Measurements from ENCODE around the gene STXBP6. TPM values are rescaled to one million over a fixed set of nuclear protein-coding genes. Genes with fewer than 3 reads are reported as not detected.
A peak's percentile ranks its signal among the peaks of the same experiment; 100 is the strongest.

The STXBP6 gene
- total RNA-seq, 1 donor from 2014 or later: 27.1 TPM

DNA sequence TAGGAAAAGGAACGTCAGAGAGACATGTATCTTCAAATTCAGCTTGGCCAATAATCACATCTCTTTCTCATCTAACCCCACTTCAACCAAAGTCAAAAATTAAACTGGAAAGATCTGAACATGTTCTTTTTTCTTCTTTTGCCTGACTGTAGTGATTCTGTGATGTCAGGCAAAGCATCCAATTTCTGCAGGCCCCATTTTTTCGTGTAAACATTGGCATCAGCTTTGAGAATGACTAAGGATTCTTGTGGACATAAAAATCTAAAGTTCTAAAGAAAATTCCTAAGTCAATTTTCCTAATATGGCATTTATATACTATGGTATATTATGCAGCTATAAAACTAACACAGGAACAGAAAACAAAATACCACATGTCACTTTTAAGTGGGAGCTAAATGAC, 89.1 kb downstream of the STXBP6 start:
- H3K9ac ChIP-seq (ENCODE audit: low read length): no peak overlapping the region
- Mint-ChIP-seq H3K9me3 (ENCODE audit: unreplicated experiment) (no peaks in the 10 kb centered on the region), H3K4me3 (ENCODE audit: unreplicated experiment) (no peak overlapping the region), H3K27ac (ENCODE audit: unreplicated experiment) (no peak overlapping the region), H3K27me3 (ENCODE audit: low read depth, unreplicated experiment) (no peaks in the 10 kb centered on the region), H3K4me1 (ENCODE audit: low read depth, unreplicated experiment) (peaks cover 33% of the 10 kb centered on the region), H3K36me3 (ENCODE audit: low read depth, unreplicated experiment) (no peaks in the 10 kb centered on the region)
- no peak overlapping the region for H3K4me3 ChIP-seq (ENCODE audit: insufficient read depth, low read depth, low read length)
- no peaks in the 10 kb centered on the region for H3K9me3 ChIP-seq (ENCODE audit: insufficient read depth, low read depth, low read length)
- H4K20me1 ChIP-seq (ENCODE audit: insufficient read depth, low read length): no peaks in the 10 kb centered on the region
- H3K36me3 ChIP-seq (ENCODE audit: insufficient read depth, low read length): no peaks in the 10 kb centered on the region
- no peak overlapping the region for H2AFZ ChIP-seq (ENCODE audit: low read depth, low read length)
- TF ChIP-seq CTCF (IDR thresholded peaks at IDR 0.05; ENCODE audit: insufficient read depth, low read depth, low read length) (no peak), EZH2 (IDR thresholded peaks at IDR 0.05; ENCODE audit: insufficient read depth, low read length) (no peak)
- H3K4me1 ChIP-seq (ENCODE audit: insufficient read depth, low read length): peaks cover 4% of the 10 kb centered on the region
- no peak overlapping the region for H3K27ac ChIP-seq (ENCODE audit: low read depth, low read length)
- DNase-seq (ENCODE audit: low read depth) (peak; percentile 39), FAIRE-seq (peak; percentile 67)
- H3K79me2 ChIP-seq (ENCODE audit: insufficient read depth, low read length): no peaks in the 10 kb centered on the region
- no peaks in the 10 kb centered on the region for H3K27me3 ChIP-seq (ENCODE audit: insufficient read depth, low read length)
- no peak overlapping the region for H3K4me2 ChIP-seq (ENCODE audit: low read length)

GRCh38 chr14:24959791-24960331, 90.1 kb downstream of the STXBP6 start:
- H4K20me1 ChIP-seq (ENCODE audit: insufficient read depth, low read length): no peaks in the 10 kb centered on the region
- H3K9ac ChIP-seq (ENCODE audit: low read length): no peak overlapping the region
- no peaks in the 10 kb centered on the region for H3K4me1 ChIP-seq (ENCODE audit: insufficient read depth, low read length)
- Mint-ChIP-seq H3K4me1 (ENCODE audit: low read depth, unreplicated experiment) (peaks cover 24% of the 10 kb centered on the region), H3K4me3 (ENCODE audit: unreplicated experiment) (no peak overlapping the region), H3K9me3 (ENCODE audit: unreplicated experiment) (no peaks in the 10 kb centered on the region), H3K27me3 (ENCODE audit: low read depth, unreplicated experiment) (no peaks in the 10 kb centered on the region), H3K36me3 (ENCODE audit: low read depth, unreplicated experiment) (no peaks in the 10 kb centered on the region), H3K27ac (ENCODE audit: unreplicated experiment) (no peak overlapping the region)
- no peaks in the 10 kb centered on the region for H3K27me3 ChIP-seq (ENCODE audit: insufficient read depth, low read length)
- no peaks in the 10 kb centered on the region for H3K79me2 ChIP-seq (ENCODE audit: insufficient read depth, low read length)
- DNase-seq (ENCODE audit: low read depth): no peak
- no peak overlapping the region for H3K4me2 ChIP-seq (ENCODE audit: low read length)
- H3K36me3 ChIP-seq (ENCODE audit: insufficient read depth, low read length): no peaks in the 10 kb centered on the region
- FAIRE-seq: no peak
- H3K27ac ChIP-seq (ENCODE audit: low read depth, low read length): no peak overlapping the region
- H3K9me3 ChIP-seq (ENCODE audit: insufficient read depth, low read depth, low read length): no peaks in the 10 kb centered on the region
- TF ChIP-seq CTCF (IDR thresholded peaks at IDR 0.05; ENCODE audit: insufficient read depth, low read depth, low read length) (no peak), EZH2 (IDR thresholded peaks at IDR 0.05; ENCODE audit: insufficient read depth, low read length) (no peak)
- no peak overlapping the region for H2AFZ ChIP-seq (ENCODE audit: low read depth, low read length)
- no peak overlapping the region for H3K4me3 ChIP-seq (ENCODE audit: insufficient read depth, low read depth, low read length)

DNA sequence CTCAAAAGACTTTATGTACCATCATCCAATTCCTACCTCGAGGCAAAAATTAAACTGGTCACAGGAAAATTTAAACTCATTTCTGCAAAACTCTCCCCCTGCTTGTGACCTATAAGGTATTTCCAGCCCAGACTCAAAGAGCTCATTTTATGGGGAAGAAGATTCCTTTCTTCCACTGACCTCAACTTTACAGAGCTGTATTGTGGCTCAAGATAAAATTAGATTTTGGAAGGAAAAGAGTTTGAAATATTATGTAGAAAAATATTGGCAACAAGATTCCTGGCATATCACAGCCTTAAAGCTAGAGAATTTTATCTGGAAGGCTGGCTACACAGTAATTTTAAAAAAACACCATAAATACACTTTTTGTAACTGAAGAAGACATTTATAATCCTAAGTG, 91.7 kb downstream of the STXBP6 start:
- peaks cover 30% of the 10 kb centered on the region for H3K4me1 Mint-ChIP-seq (ENCODE audit: low read depth, unreplicated experiment)

More for the DNA sequence above, 91.7 kb downstream of the STXBP6 start:
- Histone ChIP-seq H3K27me3 (ENCODE audit: insufficient read depth, low read length) (no peaks in the 10 kb centered on the region), H2AFZ (ENCODE audit: low read depth, low read length) (no peak overlapping the region), H3K9ac (ENCODE audit: low read length) (no peak overlapping the region), H3K9me3 (ENCODE audit: insufficient read depth, low read depth, low read length) (no peaks in the 10 kb centered on the region), H3K4me3 (ENCODE audit: insufficient read depth, low read depth, low read length) (no peak overlapping the region), H4K20me1 (ENCODE audit: insufficient read depth, low read length) (no peaks in the 10 kb centered on the region), H3K4me2 (ENCODE audit: low read length) (no peak overlapping the region), H3K27ac (ENCODE audit: low read depth, low read length) (no peak overlapping the region), H3K4me1 (ENCODE audit: insufficient read depth, low read length) (no peaks in the 10 kb centered on the region), H3K79me2 (ENCODE audit: insufficient read depth, low read length) (no peaks in the 10 kb centered on the region), H3K36me3 (ENCODE audit: insufficient read depth, low read length) (no peaks in the 10 kb centered on the region)
- H3K27me3 Mint-ChIP-seq (ENCODE audit: low read depth, unreplicated experiment): no peaks in the 10 kb centered on the region
- peaks cover 3% of the 10 kb centered on the region for H3K36me3 Mint-ChIP-seq (ENCODE audit: low read depth, unreplicated experiment)
- TF ChIP-seq EZH2 (IDR thresholded peaks at IDR 0.05; ENCODE audit: insufficient read depth, low read length) (no peak), CTCF (IDR thresholded peaks at IDR 0.05; ENCODE audit: insufficient read depth, low read depth, low read length) (no peak)
- no peaks in the 10 kb centered on the region for H3K9me3 Mint-ChIP-seq (ENCODE audit: unreplicated experiment)
- H3K4me3 Mint-ChIP-seq (ENCODE audit: unreplicated experiment): no peak overlapping the region
- H3K27ac Mint-ChIP-seq (ENCODE audit: unreplicated experiment): no peak overlapping the region
- no peak for FAIRE-seq
- DNase-seq (ENCODE audit: low read depth): peak; percentile 31

Measured in astrocyte (in vitro differentiated cells and primary cell).